GM12892 (cell line): ENCODE measurements around the gene CD53.
"Not testable (repeated sequence)": the region's sequence is repeated elsewhere in the genome, so short reads cannot be mapped to it uniquely, and the experiment has no call there.

ENCODE experiments used
- DNase-seq: peaks from one replicate; pipeline ENCODE4 v3.0.0; 2011; ENCODE audit not compliant: insufficient read length
- FAIRE-seq: peaks from 2 replicates; lab custom pipeline; 2011; peaks lifted over from hg19 to GRCh38; lab: Jason Lieb, UNC
- POLR2A ChIP-seq: IDR thresholded peaks from 2 replicates; pipeline ENCODE4 v1.6.1; 2011; ENCODE audit warnings: low read depth, low read length, control low read depth
- POLR2AphosphoS5 ChIP-seq: IDR thresholded peaks from 2 replicates; pipeline ENCODE4 v1.6.1; 2011; ENCODE audit warnings: low read depth, low read length, control low read depth
- TAF1 ChIP-seq: IDR thresholded peaks from 2 replicates; pipeline ENCODE4 v1.6.1; 2011; ENCODE audit warnings: low read depth, mild to moderate bottlenecking, control low read depth, low read length, borderline replicate concordance

The CD53 gene

DNA sequence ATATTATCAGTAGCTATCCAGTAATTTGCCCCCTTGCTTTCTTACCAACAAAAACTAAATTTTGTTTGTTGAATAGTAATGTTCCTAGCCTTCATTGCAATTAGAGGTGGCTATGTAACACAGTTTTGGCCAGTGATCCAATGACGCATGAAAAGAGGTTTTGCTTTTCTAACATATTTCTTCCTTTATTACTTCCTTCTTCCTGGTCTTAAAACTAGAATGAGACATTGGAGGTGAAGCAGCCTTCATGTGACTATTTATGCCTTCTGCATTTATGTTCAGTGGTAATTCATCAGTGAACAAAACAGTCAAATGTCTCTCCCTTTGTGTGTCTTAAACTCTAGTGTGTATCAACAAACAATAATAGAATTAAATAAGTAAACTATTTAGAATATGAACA lies 55.2 kb downstream of the CD53 start:
- DNase-seq, result no peak
- no peak for FAIRE-seq
- no peak for TF ChIP-seq TAF1
- no peak for TF ChIP-seq POLR2AphosphoS5
- TF ChIP-seq POLR2A, result no peak

DNA sequence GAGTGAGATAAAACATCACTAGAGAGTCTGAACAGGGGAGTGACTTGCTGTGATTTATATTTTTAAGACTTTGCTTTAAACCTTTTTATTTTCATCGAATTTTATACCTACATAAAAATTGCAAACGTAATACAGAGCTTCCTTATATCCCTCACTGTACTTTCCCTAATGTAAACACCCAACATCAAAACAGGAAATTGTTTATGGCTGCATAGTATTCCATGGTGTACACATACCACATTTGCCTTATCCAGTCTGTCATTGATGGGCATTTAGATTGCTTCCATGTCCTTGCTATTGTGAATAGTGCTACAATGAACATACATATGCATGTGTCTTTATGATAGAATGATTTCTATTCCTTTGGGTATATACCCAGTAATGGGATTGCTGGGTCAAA lies 56.0 kb downstream of the CD53 start:
- TF ChIP-seq POLR2A (no peak), POLR2AphosphoS5 (no peak), TAF1 (no peak)
- no peak for FAIRE-seq
- DNase-seq, result no peak

DNA sequence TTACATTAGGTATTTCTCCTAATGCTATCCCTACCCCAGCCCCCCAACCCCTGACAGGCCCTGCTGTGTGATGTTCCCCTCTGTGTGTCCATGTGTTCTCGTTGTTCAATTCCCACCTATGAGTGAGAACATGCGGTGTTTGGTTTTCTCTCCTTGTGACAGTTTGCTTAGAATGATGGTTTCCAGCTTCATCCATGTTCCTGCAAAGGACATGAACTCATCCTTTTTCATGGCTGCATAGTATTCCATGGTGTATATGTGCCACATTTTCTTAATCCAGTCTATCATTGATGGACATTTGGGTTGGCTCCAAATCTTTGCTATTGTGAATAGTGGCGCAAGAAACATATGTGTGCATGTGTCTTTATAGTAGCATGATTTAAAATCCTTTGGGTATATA lies 58.1 kb downstream of the CD53 start:
- not testable (repeated sequence) for DNase-seq, FAIRE-seq

GRCh38 chr1:110936567-110936966 lies 63.6 kb downstream of the CD53 start:
- DNase-seq (no peak), FAIRE-seq (no peak)
- TF ChIP-seq POLR2A (no peak), TAF1 (no peak), POLR2AphosphoS5 (no peak)

DNA sequence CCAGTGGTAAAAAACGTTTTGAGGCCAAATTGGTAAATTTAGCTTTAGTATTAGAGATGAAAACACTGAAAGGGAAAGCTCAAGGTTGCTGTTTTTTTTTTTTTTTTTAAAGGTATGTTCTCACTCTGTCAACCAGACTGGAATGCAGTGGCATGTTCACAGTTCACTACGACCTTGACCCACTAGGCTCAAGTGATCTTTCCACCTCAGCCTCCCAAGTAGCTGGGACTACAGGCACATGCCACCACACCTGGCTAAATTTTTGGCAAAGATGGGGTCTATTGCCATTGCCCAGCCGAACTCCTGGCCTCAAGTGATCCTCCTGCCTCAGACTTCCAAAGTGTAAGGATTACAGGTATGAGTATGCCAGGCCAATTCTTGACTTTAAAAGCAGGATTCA lies 71.9 kb downstream of the CD53 start:
- no peak for DNase-seq
- no peak for FAIRE-seq
- no peak for TF ChIP-seq TAF1
- TF ChIP-seq POLR2AphosphoS5, result no peak
- no peak for TF ChIP-seq POLR2A

DNA sequence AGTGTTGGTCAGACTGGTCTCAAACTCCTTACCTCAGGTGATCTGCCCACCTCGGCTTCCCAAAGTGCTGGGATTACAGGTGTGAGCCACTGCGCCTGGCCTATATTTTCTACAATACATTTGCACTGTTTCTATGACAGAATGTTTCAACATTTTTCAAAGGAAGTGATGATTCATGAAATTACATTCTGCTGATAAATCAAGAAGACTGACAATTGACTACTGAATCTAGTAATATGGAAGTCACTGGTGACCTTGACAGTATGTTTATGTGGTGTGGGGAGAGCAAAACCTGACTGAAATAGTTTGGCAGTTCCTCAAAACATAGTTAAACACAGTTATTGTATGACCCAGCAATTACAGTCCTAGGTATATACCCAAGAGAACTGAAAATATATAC lies 72.7 kb downstream of the CD53 start:
- no peak for FAIRE-seq
- DNase-seq, result no peak
- no peak for TF ChIP-seq POLR2AphosphoS5
- TF ChIP-seq POLR2A, result no peak
- no peak for TF ChIP-seq TAF1

DNA sequence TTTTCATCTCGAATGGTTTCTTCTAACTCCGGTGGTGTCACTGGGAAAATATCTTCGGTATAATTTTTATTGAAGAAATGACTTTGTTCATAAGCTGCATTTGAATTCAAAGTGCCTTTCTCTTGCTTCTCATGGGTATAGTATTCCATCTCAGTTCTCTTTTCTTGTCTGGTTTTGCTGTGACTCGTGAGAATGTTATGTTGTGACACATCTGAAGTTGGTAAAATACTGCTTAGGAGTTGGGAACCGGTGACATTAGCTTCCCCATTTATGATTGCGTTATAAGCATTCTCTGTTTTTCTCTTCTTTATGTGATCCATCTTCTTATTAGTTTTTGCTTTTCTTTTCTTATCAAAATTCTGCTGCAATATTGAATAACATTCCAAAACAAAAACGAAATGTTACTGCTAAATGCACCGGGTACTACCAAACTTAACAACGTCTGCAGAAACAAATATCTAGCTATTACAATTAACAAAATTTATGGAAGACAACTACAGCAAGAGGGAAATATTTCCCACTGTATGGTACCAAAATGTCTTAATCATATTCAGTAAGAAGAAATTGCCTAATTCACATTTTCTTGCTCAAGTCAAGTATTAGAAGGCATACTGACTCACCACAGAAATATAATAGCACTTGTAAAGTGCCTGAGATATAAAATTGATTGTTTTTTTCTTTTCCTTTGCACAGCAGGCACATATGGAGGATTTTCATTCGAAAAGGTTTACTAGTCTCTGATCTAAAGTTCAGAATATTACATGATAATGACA lies 75.3 kb downstream of the CD53 start:
- DNase-seq (no peak), FAIRE-seq (no peak)
- TF ChIP-seq POLR2AphosphoS5 (no peak), TAF1 (no peak), POLR2A (no peak)
